ENCODE measurements around the gene CYFIP1. TPM values are rescaled to one million over a fixed set of nuclear protein-coding genes. Genes with fewer than 3 reads are reported as not detected.

Gene CYFIP1
- total and polyA plus RNA-seq, 9 of the 15 experiments (the other 6 are each of a cell fraction or from before 2014, with no cell fraction given) = 3.8 to 59.8 (median 28.3) TPM

- H3K36me3 ChIP-seq (ENCODE audit: control insufficient read depth, insufficient read depth, low read length) = peaks cover 76% of the 10 kb centered on the region
- H3K4me1 ChIP-seq (replicated peaks in 1 of 2; ENCODE audit: control insufficient read depth in 2 of 2, insufficient read depth in 2 of 2, low read length in 2 of 2) = no peaks in the 10 kb centered on the region
- no peak overlapping the region for H3K4me3 ChIP-seq
- no peaks in the 10 kb centered on the region for H3K9me1 ChIP-seq (ENCODE audit: control insufficient read depth, insufficient read depth, low read length)
- in situ Hi-C loops (cut with MboI) = no loop called here
- no peak for ATAC-seq
- no peaks in the 10 kb centered on the region for H3K9me3 ChIP-seq (replicated peaks; ENCODE audit: control insufficient read depth, insufficient read depth, low read depth, low read length)
- BruUV-seq (replicated peaks) = no TSS peak
- 91% methylated on average over 5 of the region's 5 CpGs for WGBS (ENCODE audit: insufficient coverage, low coverage, missing lambda C conversion rate)
- no peak overlapping the region for H3K9ac ChIP-seq (ENCODE audit: insufficient read depth in 1 of 2, low read depth in 2 of 2, low read length in 2 of 2)
- no peak overlapping the region for H3K4me2 ChIP-seq (ENCODE audit: insufficient read depth, low read length)
- no peak for DNase-seq (ENCODE audit: extremely low read depth in 1 of 4, low spot score in 3 of 4)
- POLR2A ChIA-PET = interaction anchor here (0.5 kb wide), 1 partner anchor 13 kb away, joined by 4 read pairs; no protein-coding TSS in a partner anchor
- H4K20me1 ChIP-seq (replicated peaks; ENCODE audit: control insufficient read depth, insufficient read depth, low read length) = no peaks in the 10 kb centered on the region
- H2AFZ ChIP-seq (ENCODE audit: low read depth, low read length) = no peak overlapping the region
- CTCF ChIA-PET (ENCODE audit: low intra/inter-chr PET ratio) = no interaction called here
- H3K79me2 ChIP-seq (ENCODE audit: control insufficient read depth, insufficient read depth, low read length) = no peaks in the 10 kb centered on the region
- H3K27ac ChIP-seq (ENCODE audit: extremely low read depth, low read depth, low read length) = no peak overlapping the region
- FAIRE-seq = no peak
- no peaks in the 10 kb centered on the region for H3K27me3 ChIP-seq (ENCODE audit: control insufficient read depth in 2 of 2, insufficient read depth in 2 of 2, low read length in 2 of 2)
- no peak for TF ChIP-seq ZFPM2 (CRISPR knock-in tag; IDR thresholded peaks at IDR 0.05)
- peak in 1 of 3 experiments; percentile 11; a peak in 1 of 6 replicates for TF ChIP-seq CTCF (IDR thresholded peaks at IDR 0.05 in 2 of 3, conservative IDR thresholded peaks at IDR 0.05 in 1 of 3; ENCODE audit: insufficient read depth in 2 of 3, low read depth in 1 of 3, low read length in 3 of 3)
- intact Hi-C loops (cut with micrococcal nuclease) = no loop called here
Observed at GRCh38 chr15:23003736-23004135, 23.6 kb upstream of the CYFIP1 start.

- intact Hi-C loops (cut with micrococcal nuclease) = no loop called here
- WGBS (ENCODE audit: insufficient coverage, low coverage, missing lambda C conversion rate) = 100% methylated on average over 2 of the region's 2 CpGs
- no peaks in the 10 kb centered on the region for H4K20me1 ChIP-seq (replicated peaks; ENCODE audit: control insufficient read depth, insufficient read depth, low read length)
- H3K9me1 ChIP-seq (ENCODE audit: control insufficient read depth, insufficient read depth, low read length) = no peaks in the 10 kb centered on the region
- H3K27me3 ChIP-seq (ENCODE audit: control insufficient read depth in 2 of 2, insufficient read depth in 2 of 2, low read length in 2 of 2) = no peaks in the 10 kb centered on the region
- DNase-seq (ENCODE audit: extremely low read depth in 1 of 4, low spot score in 3 of 4) (no peak), FAIRE-seq (no peak), ATAC-seq (no peak)
- no peak overlapping the region for H3K9ac ChIP-seq (ENCODE audit: insufficient read depth in 1 of 2, low read depth in 2 of 2, low read length in 2 of 2)
- in situ Hi-C loops (cut with MboI) = no loop called here
- H3K4me3 ChIP-seq = no peak overlapping the region
- no peak overlapping the region for H3K27ac ChIP-seq (ENCODE audit: extremely low read depth, low read depth, low read length)
- H3K9me3 ChIP-seq (replicated peaks; ENCODE audit: control insufficient read depth, insufficient read depth, low read depth, low read length) = no peaks in the 10 kb centered on the region
- H3K36me3 ChIP-seq (ENCODE audit: control insufficient read depth, insufficient read depth, low read length) = peaks cover 71% of the 10 kb centered on the region
- H2AFZ ChIP-seq (ENCODE audit: low read depth, low read length) = no peak overlapping the region
- H3K4me1 ChIP-seq (replicated peaks in 1 of 2; ENCODE audit: control insufficient read depth in 2 of 2, insufficient read depth in 2 of 2, low read length in 2 of 2) = no peaks in the 10 kb centered on the region
- H3K79me2 ChIP-seq (ENCODE audit: control insufficient read depth, insufficient read depth, low read length) = no peaks in the 10 kb centered on the region
- no TSS peak for BruUV-seq (replicated peaks)
- CTCF ChIA-PET (ENCODE audit: low intra/inter-chr PET ratio) = interaction anchor here (0.6 kb wide), 1 partner anchor 369 kb away, joined by 3 read pairs; no protein-coding TSS in a partner anchor
- POLR2A ChIA-PET = interaction anchor here (0.8 kb wide), 1 partner anchor 14 kb away, joined by 5 read pairs; no protein-coding TSS in a partner anchor
- H3K4me2 ChIP-seq (ENCODE audit: insufficient read depth, low read length) = no peak overlapping the region
- TF ChIP-seq ZNF316 (IDR thresholded peaks at IDR 0.05) (no peak), DPF2 (IDR thresholded peaks at IDR 0.05) (no peak)
- TF ChIP-seq, protein P1, sequence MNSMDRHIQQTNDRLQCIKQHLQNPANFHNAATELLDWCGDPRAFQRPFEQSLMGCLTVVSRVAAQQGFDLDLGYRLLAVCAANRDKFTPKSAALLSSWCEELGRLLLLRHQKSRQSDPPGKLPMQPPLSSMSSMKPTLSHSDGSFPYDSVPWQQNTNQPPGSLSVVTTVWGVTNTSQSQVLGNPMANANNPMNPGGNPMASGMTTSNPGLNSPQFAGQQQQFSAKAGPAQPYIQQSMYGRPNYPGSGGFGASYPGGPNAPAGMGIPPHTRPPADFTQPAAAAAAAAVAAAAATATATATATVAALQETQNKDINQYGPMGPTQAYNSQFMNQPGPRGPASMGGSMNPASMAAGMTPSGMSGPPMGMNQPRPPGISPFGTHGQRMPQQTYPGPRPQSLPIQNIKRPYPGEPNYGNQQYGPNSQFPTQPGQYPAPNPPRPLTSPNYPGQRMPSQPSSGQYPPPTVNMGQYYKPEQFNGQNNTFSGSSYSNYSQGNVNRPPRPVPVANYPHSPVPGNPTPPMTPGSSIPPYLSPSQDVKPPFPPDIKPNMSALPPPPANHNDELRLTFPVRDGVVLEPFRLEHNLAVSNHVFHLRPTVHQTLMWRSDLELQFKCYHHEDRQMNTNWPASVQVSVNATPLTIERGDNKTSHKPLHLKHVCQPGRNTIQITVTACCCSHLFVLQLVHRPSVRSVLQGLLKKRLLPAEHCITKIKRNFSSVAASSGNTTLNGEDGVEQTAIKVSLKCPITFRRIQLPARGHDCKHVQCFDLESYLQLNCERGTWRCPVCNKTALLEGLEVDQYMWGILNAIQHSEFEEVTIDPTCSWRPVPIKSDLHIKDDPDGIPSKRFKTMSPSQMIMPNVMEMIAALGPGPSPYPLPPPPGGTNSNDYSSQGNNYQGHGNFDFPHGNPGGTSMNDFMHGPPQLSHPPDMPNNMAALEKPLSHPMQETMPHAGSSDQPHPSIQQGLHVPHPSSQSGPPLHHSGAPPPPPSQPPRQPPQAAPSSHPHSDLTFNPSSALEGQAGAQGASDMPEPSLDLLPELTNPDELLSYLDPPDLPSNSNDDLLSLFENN (IDR thresholded peaks at IDR 0.05; ENCODE audit: low read depth in 2 of 2, low read length in 2 of 2) = no peak
- TF ChIP-seq, protein P2, sequence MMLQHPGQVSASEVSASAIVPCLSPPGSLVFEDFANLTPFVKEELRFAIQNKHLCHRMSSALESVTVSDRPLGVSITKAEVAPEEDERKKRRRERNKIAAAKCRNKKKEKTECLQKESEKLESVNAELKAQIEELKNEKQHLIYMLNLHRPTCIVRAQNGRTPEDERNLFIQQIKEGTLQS (IDR thresholded peaks at IDR 0.05) = no peak
- TF ChIP-seq, protein P2 (CRISPR knock-in tag; conservative IDR thresholded peaks at IDR 0.05) = no peak
Observed at GRCh38 chr15:23002920-23003319, 22.8 kb upstream of the CYFIP1 start.

Measured in K562 (cell line).